ENCODE measurements around the gene OSBPL10. TPM values are rescaled to one million over a fixed set of nuclear protein-coding genes. Genes with fewer than 3 reads are reported as not detected.

Gene OSBPL10
- total RNA-seq, 2 donors from 2014 or later = 4.2 to 8.2 TPM

DNA sequence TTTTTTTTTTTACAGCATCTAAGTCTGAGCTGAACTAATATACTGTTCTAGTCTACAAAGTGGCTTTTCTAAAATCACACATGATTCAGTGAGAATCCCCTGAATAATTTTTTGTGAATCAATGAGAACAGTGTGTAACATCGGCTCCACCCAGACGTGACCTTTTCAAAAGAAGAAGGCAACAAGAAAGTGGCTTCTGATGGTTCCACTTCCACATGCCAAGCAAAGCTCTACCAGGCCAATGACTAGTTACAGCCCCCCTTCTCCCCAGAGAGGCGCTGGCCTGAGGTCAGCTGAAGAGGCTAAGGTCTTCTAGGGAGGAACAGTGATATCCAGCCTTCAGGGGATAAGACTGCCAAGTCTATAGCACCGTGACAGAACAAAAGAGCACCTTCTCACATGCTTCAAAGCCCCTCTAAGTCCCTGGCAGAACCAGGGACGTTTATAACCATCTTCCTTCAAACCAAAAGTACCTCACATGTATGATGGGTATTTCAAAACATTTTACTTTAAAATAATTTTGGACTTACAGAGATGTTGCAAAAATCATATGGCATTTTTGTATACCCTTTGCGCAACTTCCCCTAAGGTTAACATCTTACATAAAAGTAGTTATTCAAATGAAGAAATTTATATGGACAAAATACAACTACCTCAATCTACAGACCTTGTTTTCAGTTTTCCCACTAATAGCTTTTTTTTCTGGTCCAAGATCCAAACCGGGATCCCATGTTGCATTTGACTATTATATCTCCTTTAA is 177.9 kb downstream of the OSBPL10 start:
- Histone ChIP-seq H3K9me3 (no peaks in the 10 kb centered on the region), H3K4me3 (no peak overlapping the region), H3K4me1 (no peaks in the 10 kb centered on the region), H3K27ac (no peak overlapping the region), H3K27me3 (no peaks in the 10 kb centered on the region), H3K36me3 (no peaks in the 10 kb centered on the region)
- TF ChIP-seq, protein P1, sequence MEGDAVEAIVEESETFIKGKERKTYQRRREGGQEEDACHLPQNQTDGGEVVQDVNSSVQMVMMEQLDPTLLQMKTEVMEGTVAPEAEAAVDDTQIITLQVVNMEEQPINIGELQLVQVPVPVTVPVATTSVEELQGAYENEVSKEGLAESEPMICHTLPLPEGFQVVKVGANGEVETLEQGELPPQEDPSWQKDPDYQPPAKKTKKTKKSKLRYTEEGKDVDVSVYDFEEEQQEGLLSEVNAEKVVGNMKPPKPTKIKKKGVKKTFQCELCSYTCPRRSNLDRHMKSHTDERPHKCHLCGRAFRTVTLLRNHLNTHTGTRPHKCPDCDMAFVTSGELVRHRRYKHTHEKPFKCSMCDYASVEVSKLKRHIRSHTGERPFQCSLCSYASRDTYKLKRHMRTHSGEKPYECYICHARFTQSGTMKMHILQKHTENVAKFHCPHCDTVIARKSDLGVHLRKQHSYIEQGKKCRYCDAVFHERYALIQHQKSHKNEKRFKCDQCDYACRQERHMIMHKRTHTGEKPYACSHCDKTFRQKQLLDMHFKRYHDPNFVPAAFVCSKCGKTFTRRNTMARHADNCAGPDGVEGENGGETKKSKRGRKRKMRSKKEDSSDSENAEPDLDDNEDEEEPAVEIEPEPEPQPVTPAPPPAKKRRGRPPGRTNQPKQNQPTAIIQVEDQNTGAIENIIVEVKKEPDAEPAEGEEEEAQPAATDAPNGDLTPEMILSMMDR (IDR thresholded peaks at IDR 0.05) = no peak
- DNase-seq (ENCODE audit: low spot score) = no peak

DNA sequence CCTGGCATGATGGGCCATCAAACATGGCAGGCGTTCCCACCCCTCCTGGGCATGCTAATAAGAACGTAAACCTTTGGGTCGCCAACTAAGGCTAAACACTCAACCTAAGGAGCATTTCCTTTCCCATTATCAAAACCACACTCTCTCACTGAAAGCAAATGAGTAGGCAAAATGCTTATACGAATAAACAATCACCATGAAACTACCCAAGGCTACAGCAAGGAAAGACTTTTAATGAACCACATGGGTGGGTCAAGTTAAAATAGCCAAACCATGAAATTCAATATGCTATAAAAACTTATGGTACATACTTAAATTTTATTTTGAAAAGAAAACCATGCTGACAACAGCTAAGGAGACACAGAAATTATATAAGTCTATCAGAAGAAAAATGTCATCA is 180.6 kb downstream of the OSBPL10 start:
- TF ChIP-seq, protein P1 (IDR thresholded peaks at IDR 0.05) = no peak
- H3K36me3 ChIP-seq = no peaks in the 10 kb centered on the region
- H3K27ac ChIP-seq = no peak overlapping the region
- no peak overlapping the region for H3K4me3 ChIP-seq
- H3K9me3 ChIP-seq = no peaks in the 10 kb centered on the region
- H3K27me3 ChIP-seq = no peaks in the 10 kb centered on the region
- no peaks in the 10 kb centered on the region for H3K4me1 ChIP-seq
- DNase-seq (ENCODE audit: low spot score) = no peak

DNA sequence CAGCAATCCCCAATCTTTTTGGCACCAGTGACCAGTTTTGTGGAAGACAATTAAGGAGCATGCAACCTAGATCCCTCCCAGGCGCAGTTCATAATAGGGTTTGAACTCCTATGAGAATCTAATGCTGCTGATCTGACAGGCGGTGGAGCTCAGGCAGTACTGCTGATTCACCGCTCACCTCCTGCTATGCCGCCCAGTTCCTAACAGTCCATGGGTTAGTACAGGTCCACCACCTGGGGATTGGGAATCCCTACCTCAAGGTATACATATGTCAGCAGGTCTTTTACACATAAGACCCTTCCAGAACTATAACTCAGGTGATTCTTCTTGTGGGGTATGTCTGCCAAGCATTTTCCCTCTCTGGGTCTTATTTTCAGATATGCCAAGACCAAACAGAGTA is 182.2 kb downstream of the OSBPL10 start:
- Histone ChIP-seq H3K27me3 (no peaks in the 10 kb centered on the region), H3K4me1 (no peaks in the 10 kb centered on the region), H3K4me3 (no peak overlapping the region), H3K36me3 (no peaks in the 10 kb centered on the region), H3K27ac (no peak overlapping the region), H3K9me3 (no peaks in the 10 kb centered on the region)
- TF ChIP-seq, protein P1 (IDR thresholded peaks at IDR 0.05) = no peak
- DNase-seq (ENCODE audit: low spot score) = no peak

DNA sequence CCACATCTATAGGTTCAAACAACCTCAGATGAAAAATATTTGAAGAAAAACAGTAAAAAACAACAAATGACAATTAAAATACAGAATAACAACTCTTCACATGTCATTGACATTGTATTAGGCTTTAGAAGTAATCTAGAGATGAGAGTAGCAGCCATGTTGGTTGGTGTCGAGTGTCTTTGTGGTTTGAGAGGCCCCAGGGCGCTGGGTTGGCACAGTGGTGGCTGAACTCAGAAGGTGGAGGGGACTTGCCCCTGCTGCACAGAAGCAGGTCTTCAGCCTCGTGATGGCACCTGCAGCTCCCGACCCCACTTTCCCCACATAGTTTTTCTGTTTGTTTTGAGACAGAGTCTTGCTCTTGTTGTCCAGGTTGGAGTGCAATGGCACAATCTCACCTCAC is 187.2 kb downstream of the OSBPL10 start:
- TF ChIP-seq, protein P1 (IDR thresholded peaks at IDR 0.05) = no peak
- Histone ChIP-seq H3K4me1 (no peaks in the 10 kb centered on the region), H3K27ac (no peak overlapping the region), H3K9me3 (no peaks in the 10 kb centered on the region), H3K4me3 (no peak overlapping the region), H3K27me3 (no peaks in the 10 kb centered on the region), H3K36me3 (no peaks in the 10 kb centered on the region)
- no peak for DNase-seq (ENCODE audit: low spot score)

DNA sequence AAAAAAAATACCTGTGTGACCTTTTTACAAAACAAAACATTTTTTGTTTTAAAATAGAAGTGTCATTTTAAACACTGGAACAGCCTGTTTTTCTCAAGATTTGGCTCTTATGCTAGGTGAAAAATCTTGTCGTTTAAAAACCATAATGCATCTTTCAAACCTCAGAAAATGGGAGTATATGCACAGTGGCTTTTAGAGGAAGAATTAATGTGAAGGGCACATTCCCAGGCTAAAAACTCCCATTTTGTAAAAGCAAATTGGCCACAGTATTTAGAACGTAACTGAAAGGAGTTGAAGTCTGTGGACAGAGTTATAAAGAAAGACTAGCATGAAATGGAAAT is 190.0 kb downstream of the OSBPL10 start:
- no peak for DNase-seq (ENCODE audit: low spot score)
- TF ChIP-seq, protein P1 (IDR thresholded peaks at IDR 0.05) = no peak
- H3K36me3 ChIP-seq = no peaks in the 10 kb centered on the region
- H3K4me1 ChIP-seq = no peaks in the 10 kb centered on the region
- no peaks in the 10 kb centered on the region for H3K27me3 ChIP-seq
- H3K4me3 ChIP-seq = no peak overlapping the region
- H3K27ac ChIP-seq = no peak overlapping the region
- no peaks in the 10 kb centered on the region for H3K9me3 ChIP-seq

Data from right atrium auricular region (tissue), 2 donors.